Thoracic aorta (tissue), 2 donors: ENCODE data around the gene CADPS. TPM values are rescaled to one million over a fixed set of nuclear protein-coding genes. Genes with fewer than 3 reads are reported as not detected.

Experiments used
- ATAC-seq: fragments of 150-250 bp; one replicate; pipeline ENCODE4 v1.8.0; 2017; ENCODE audit warnings: low read depth; ENCODE audit not compliant: insufficient number of reproducible peaks, low FRiP score
- DNase-seq: peaks from one replicate; pipeline ENCODE4 v3.0.0-alpha.2; 2020; ENCODE audit warnings: low spot score
- H3K27ac ChIP-seq, 2 donors: fragments of 200-600 bp; sonication (generic); 1 replicate in 1 of 2; 2 replicates in 1 of 2; pipeline ENCODE4 v1.5.1; 2016; ENCODE audit warnings: mild to moderate bottlenecking in 2 of 2, moderate library complexity in 2 of 2
- H3K27me3 ChIP-seq: fragments of 200-600 bp; sonication (generic); replicated peaks from 2 replicates; pipeline ENCODE4 v1.6.0; 2016; ENCODE audit warnings: mild to moderate bottlenecking; ENCODE audit not compliant: insufficient read depth
- H3K36me3 ChIP-seq: fragments of 200-600 bp; sonication (generic); one replicate; pipeline ENCODE4 v1.5.1; 2016
- H3K4me1 ChIP-seq, 2 donors: fragments of 200-600 bp; sonication (generic); 1 replicate in 1 of 2; 2 replicates in 1 of 2; pipeline versions ENCODE4 v1.5.1 to v1.6.0; 2016; ENCODE audit warnings: low read depth in 2 of 2, mild to moderate bottlenecking in 1 of 2; ENCODE audit not compliant: control insufficient read depth in 1 of 2
- H3K4me3 ChIP-seq: fragments of 200-600 bp; sonication (generic); 2 replicates; pipeline ENCODE4 v1.5.1; 2016; ENCODE audit warnings: mild to moderate bottlenecking
- H3K9me3 ChIP-seq: fragments of 200-600 bp; sonication (generic); 2 replicates; pipeline ENCODE4 v1.5.1; 2016
- total RNA-seq, 2 donors: library from RNA; depleted of rRNA; stranded (reverse); fragments of >200 nt; gene quantifications; one replicate each; pipeline versions ENCODE4 v1.1.0 to v1.2.3, GENCODE V29; 2016
- TF ChIP-seq, protein P1 (sequence below): fragments of 200-600 bp; sonication (generic); IDR thresholded peaks from one replicate; pipeline ENCODE4 v1.5.1; 2019; ENCODE audit warnings: antibody characterized with exemption

The CADPS gene
- total RNA-seq, 2 donors from 2014 or later, result 0.14 to 7.2 TPM

DNA sequence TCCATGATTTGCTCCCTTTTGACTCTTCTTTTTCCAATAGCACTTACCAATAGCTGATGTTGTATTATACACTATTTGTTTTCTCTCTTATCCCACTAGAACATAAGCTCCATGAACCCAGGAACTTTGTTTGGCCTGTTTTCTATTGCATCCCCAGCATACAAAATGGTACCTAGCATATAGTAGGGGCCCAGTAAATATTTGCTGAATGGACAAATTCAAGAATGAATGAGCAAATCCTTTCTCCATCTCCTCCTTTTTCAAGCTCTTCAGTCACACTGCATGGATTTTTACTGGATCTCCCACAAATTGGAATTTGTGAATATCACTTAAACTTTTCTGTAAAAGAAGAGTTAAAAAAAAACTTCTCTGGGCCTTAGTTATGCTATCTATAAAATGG lies 435.2 kb downstream of the CADPS start:
- ATAC-seq, result no peak
- H3K4me1 ChIP-seq, result no peaks in the 10 kb centered on the region
- TF ChIP-seq, protein P1, sequence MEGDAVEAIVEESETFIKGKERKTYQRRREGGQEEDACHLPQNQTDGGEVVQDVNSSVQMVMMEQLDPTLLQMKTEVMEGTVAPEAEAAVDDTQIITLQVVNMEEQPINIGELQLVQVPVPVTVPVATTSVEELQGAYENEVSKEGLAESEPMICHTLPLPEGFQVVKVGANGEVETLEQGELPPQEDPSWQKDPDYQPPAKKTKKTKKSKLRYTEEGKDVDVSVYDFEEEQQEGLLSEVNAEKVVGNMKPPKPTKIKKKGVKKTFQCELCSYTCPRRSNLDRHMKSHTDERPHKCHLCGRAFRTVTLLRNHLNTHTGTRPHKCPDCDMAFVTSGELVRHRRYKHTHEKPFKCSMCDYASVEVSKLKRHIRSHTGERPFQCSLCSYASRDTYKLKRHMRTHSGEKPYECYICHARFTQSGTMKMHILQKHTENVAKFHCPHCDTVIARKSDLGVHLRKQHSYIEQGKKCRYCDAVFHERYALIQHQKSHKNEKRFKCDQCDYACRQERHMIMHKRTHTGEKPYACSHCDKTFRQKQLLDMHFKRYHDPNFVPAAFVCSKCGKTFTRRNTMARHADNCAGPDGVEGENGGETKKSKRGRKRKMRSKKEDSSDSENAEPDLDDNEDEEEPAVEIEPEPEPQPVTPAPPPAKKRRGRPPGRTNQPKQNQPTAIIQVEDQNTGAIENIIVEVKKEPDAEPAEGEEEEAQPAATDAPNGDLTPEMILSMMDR, result no peak
- DNase-seq, result no peak
- no peak overlapping the region for H3K4me3 ChIP-seq
- H3K27ac ChIP-seq, result no peak overlapping the region
- no peaks in the 10 kb centered on the region for H3K27me3 ChIP-seq
- H3K9me3 ChIP-seq, result no peaks in the 10 kb centered on the region
- no peaks in the 10 kb centered on the region for H3K36me3 ChIP-seq

DNA sequence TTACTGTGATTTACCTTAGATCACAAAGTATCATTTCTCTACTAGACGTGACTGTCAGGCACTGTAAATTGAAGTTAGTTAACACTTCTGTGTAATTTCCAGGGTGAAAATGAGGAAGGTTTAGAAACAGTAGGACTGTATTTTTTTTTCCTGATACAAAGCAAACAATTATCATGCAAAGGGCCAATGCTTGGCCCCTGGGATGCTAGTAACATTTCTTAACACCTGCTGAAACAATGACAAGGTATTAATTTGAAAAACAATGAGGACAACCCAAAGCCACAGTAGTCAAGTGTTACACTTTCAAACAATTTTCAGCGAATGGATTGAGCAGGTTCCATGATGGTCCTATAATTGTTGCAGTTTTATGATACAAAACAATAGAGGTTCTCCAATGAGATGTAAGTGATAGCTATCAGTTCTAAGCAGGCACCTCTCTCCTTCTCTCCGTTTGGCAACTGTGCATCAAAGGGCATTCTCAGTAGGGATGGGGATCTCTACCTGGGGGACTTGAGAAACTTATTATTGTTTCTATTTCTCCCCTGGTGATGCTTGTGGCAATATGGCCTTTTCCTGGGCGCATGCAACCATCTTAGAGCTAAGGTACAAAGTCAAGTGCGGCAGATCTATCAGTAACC lies 435.9 kb downstream of the CADPS start:
- TF ChIP-seq, protein P1, result no peak
- Histone ChIP-seq H3K36me3 (no peaks in the 10 kb centered on the region), H3K9me3 (no peaks in the 10 kb centered on the region), H3K4me1 (no peaks in the 10 kb centered on the region), H3K27ac (no peak overlapping the region), H3K4me3 (no peak overlapping the region), H3K27me3 (no peaks in the 10 kb centered on the region)
- ATAC-seq, result no peak
- DNase-seq, result no peak

DNA sequence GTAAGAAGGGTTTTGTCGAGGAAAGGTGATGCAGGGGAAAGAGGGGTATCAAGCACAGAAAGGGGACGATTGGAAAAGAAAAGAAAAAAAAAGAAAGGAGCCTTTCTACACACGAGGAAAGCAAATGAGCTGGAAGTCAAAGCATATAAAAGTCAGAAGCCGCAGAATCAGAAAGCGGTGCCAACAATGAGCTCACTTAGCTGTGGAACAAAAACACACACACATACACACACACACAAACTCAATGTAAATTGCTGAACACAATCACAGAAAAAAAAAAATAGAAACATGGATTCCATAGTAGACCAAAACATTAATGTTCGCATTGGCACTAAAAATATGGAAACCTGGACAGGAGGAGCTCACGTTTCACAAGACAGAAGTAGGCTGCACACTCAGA lies 438.4 kb downstream of the CADPS start:
- no peak overlapping the region for H3K4me3 ChIP-seq
- no peaks in the 10 kb centered on the region for H3K9me3 ChIP-seq
- TF ChIP-seq, protein P1, result no peak
- ATAC-seq (no peak), DNase-seq (no peak)
- no peaks in the 10 kb centered on the region for H3K27me3 ChIP-seq
- H3K27ac ChIP-seq, result no peak overlapping the region
- no peaks in the 10 kb centered on the region for H3K36me3 ChIP-seq
- H3K4me1 ChIP-seq, result no peaks in the 10 kb centered on the region

DNA sequence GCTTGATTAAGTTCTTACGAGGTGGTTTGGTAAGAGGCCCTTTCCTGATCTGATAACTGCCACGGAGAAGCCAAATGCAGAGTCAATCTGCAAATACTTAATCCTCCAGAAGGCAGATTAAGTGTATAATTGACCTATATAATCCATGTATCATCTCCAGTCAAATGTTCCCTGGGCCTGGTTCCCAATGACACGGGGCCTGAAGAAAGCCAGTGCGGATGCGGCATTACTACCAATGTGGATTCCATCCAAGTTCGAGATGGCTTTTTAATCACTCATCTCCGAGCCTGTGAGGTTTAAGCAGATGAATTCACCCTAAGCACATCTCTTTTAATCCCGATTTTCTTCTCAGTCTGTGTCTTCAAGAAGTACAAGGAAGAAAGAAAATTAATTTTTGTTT lies 441.8 kb downstream of the CADPS start:
- H3K27ac ChIP-seq, result no peak overlapping the region
- ATAC-seq (no peak), DNase-seq (no peak)
- TF ChIP-seq, protein P1, result no peak
- no peaks in the 10 kb centered on the region for H3K27me3 ChIP-seq
- H3K36me3 ChIP-seq, result no peaks in the 10 kb centered on the region
- H3K9me3 ChIP-seq, result no peaks in the 10 kb centered on the region
- H3K4me1 ChIP-seq, result no peaks in the 10 kb centered on the region
- H3K4me3 ChIP-seq, result no peak overlapping the region

DNA sequence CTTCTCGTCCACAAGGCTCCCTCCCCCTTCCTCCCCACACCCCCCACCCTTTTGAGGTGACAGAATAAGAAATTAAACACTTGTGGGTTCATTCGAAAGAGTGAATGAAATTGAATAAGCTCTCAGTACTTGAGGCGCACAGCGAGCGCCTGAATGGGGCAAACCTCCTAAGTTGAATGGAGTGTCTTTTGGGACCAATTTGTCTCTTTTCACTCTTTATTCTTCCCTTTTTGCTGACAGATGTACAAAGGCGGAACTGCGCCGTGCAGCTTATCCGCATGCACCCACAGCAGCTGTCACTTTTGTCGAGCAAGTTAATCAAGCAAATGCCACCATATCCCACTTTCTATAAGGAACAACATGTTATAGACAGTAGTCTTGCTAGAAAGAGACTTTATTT lies 454.0 kb downstream of the CADPS start:
- no peaks in the 10 kb centered on the region for H3K36me3 ChIP-seq
- H3K4me1 ChIP-seq, result no peaks in the 10 kb centered on the region
- no peak overlapping the region for H3K27ac ChIP-seq
- DNase-seq (no peak), ATAC-seq (no peak)
- no peaks in the 10 kb centered on the region for H3K27me3 ChIP-seq
- H3K9me3 ChIP-seq, result no peaks in the 10 kb centered on the region
- TF ChIP-seq, protein P1, result no peak
- H3K4me3 ChIP-seq, result no peak overlapping the region
